Progenitor cell of endocrine pancreas (in vitro differentiated cells): ENCODE results near the gene CPEB3. TPM values are rescaled to one million over a fixed set of nuclear protein-coding genes. Genes with fewer than 3 reads are reported as not detected.

Experiments used
- DNase-seq: peaks from one replicate; pipeline ENCODE4 v3.0.0; 2021; ENCODE audit warnings: low spot score; ENCODE audit not compliant: unreplicated experiment
- H3K27ac Mint-ChIP-seq: 2 replicates; pipeline ENCODE4 v1.8.0; 2021; ENCODE audit warnings: mild to moderate bottlenecking, moderate library complexity, mixed read lengths
- H3K27me3 Mint-ChIP-seq: 2 replicates; pipeline ENCODE4 v1.8.0; 2021; ENCODE audit warnings: mixed read lengths
- H3K36me3 Mint-ChIP-seq: 2 replicates; pipeline ENCODE4 v1.8.0; 2022; ENCODE audit warnings: mixed read lengths; ENCODE audit not compliant: insufficient read depth
- H3K4me1 Mint-ChIP-seq: 2 replicates; pipeline ENCODE4 v1.8.0; 2021; ENCODE audit warnings: low read depth, mixed read lengths
- H3K4me3 Mint-ChIP-seq: 2 replicates; pipeline ENCODE4 v1.8.0; 2021; ENCODE audit warnings: low read depth, mild to moderate bottlenecking, moderate library complexity, mixed read lengths
- H3K9me3 Mint-ChIP-seq: 2 replicates; pipeline ENCODE4 v1.8.0; 2021; ENCODE audit warnings: low read depth, mixed read lengths
- CTCF ChIP-seq: fragments of 200-600 bp; sonication (generic); IDR thresholded peaks from one replicate; pipeline ENCODE4 v1.5.0; 2021; ENCODE audit warnings: antibody characterized with exemption, mild to moderate bottlenecking; ENCODE audit not compliant: unreplicated experiment
- total RNA-seq: library from RNA; stranded (reverse); gene quantifications from 2 replicates; pipeline ENCODE4 v1.2.1, GENCODE V29; 2021

Gene CPEB3
- total RNA-seq, 1 donor from 2014 or later = 2.1 TPM

DNA sequence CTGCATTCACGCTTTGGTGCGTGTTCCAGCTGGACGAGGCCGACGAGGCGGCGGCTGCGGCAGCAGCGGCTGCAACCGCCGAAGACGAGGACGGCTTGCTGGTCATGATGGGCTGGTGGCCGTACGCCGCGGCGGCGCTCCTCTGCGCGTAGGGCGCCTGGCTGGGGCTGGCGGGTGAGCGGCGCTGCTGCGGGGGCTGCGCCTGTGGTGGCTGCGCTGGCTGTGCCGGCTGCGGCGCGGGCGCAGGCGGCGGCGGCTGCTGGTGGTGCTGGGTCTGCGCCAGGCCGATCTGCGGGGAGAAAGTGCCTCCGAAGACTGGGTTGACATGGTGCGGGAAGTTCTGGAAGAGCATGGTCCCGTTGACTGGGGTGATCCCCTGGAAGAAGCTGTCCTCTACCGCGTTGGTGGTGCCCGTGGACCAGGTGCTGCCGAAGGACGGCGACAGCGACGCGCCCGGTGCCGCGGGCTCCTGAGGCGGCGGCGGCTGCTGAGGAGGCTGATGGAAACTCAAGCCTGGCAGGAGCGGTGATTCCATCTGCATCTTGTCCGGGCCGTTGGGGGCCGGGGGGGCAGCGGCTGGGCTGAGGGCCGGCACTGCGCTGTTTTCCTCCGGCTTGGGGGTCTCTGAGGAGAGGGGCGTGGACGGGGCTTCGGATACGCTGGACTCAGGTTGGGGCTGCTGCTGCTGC lies 51.1 kb downstream of the CPEB3 start:
- Mint-ChIP-seq H3K9me3 (no peaks in the 10 kb centered on the region), H3K4me3 (peak overlapping the region; percentile 87), H3K36me3 (no peaks in the 10 kb centered on the region), H3K27ac (peak overlapping the region; percentile 97), H3K4me1 (peaks cover 14% of the 10 kb centered on the region), H3K27me3 (peaks cover 30% of the 10 kb centered on the region)
- DNase-seq = peak; percentile 35
- TF ChIP-seq CTCF = no peak

DNA sequence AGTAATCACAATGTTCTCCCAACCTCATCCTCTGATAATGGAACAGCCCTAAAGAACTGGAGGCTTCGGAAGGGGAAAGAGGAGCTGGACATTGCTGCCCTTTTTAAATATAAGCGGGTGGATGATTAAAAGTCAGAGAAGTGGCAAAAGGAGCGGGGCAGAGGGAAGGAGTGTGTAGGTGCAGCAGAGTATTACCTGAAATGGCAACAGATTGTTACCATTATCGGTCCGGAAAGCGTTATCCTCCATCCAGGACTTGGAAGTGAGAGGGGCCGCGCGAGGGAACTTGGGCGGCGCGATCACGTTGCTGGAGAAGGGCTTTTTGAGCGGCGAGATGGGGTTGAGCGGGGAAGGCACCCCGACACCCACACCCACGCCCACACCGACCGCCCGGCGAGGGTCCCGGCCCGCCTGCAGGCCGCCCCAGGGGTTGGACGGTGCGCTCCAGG lies 51.7 kb downstream of the CPEB3 start:
- no peak for TF ChIP-seq CTCF
- Mint-ChIP-seq H3K9me3 (no peaks in the 10 kb centered on the region), H3K36me3 (no peaks in the 10 kb centered on the region), H3K4me3 (peak overlapping the region; percentile 87), H3K27me3 (peaks cover 30% of the 10 kb centered on the region), H3K27ac (no peak overlapping the region), H3K4me1 (peaks cover 14% of the 10 kb centered on the region)
- no peak for DNase-seq

DNA sequence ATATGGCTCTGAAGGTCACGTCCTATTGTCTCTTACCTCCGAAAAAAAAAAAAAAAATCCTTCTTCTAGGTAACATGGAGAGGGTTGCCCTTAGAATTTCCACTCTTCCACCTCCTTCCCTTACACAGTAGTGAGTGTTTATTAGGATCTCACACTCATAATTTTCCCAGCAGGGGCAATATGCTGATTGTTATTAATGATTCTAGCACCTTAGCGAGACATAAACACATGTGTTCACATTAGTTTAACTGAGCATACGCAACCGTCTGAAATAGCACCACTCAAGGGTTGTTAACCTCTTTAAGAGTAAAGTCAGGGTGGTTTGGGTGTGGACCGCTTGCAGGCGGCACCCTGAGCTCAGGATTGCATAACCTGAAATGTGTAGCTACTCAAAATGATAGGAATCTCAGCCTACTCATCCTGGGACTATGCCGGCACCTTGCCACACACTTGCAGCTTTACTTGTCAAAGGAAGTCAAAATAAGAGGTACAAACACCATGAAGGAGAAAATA lies 52.2 kb downstream of the CPEB3 start:
- no peak for TF ChIP-seq CTCF
- Mint-ChIP-seq H3K27ac (no peak overlapping the region), H3K36me3 (no peaks in the 10 kb centered on the region)

DNA sequence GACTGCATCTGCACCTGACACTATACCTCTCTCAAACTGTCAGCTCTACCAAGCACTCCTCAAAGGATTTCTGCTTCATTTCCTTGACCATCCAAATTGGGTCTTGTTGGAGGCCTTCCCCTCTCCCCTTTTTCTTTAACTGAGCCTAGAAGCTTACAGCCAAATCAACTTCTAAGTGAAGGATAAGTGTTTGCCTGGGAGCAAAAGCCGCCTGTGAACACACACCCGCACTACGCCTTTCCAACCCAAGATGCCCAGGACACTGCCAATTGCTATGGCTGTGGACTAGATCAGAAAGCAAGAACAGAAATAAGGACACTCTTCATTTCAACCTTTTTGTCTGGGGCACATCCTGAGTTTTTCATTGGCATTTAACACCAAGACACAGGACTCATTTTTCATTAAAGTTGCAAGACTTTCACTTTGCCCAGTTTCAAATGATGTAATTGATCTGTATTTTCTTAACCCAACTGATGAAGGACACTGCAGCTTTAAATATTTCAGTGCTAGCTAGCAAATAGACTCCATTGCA lies 52.8 kb downstream of the CPEB3 start:
- H3K27ac Mint-ChIP-seq = no peak overlapping the region
- H3K4me1 Mint-ChIP-seq = peaks cover 10% of the 10 kb centered on the region
- peaks cover 30% of the 10 kb centered on the region for H3K27me3 Mint-ChIP-seq
- H3K9me3 Mint-ChIP-seq = no peaks in the 10 kb centered on the region
- no peak for TF ChIP-seq CTCF
- no peak overlapping the region for H3K4me3 Mint-ChIP-seq
- H3K36me3 Mint-ChIP-seq = no peaks in the 10 kb centered on the region
- DNase-seq = no peak

More for the DNA sequence above, 52.2 kb downstream of the CPEB3 start:
- no peaks in the 10 kb centered on the region for H3K9me3 Mint-ChIP-seq
- peak overlapping the region; percentile 87 for H3K4me3 Mint-ChIP-seq
- H3K27me3 Mint-ChIP-seq = peaks cover 30% of the 10 kb centered on the region
- H3K4me1 Mint-ChIP-seq = peaks cover 14% of the 10 kb centered on the region
- DNase-seq = no peak

GRCh38 chr10:92231196-92231595 lies 59.7 kb downstream of the CPEB3 start:
- no peak for DNase-seq
- no peak overlapping the region for H3K4me3 Mint-ChIP-seq
- H3K27me3 Mint-ChIP-seq = peaks cover 3% of the 10 kb centered on the region
- no peaks in the 10 kb centered on the region for H3K4me1 Mint-ChIP-seq
- no peaks in the 10 kb centered on the region for H3K36me3 Mint-ChIP-seq
- H3K9me3 Mint-ChIP-seq = no peaks in the 10 kb centered on the region
- no peak overlapping the region for H3K27ac Mint-ChIP-seq
- TF ChIP-seq CTCF = no peak
